NB4 (cell line): Measurements from ENCODE around the gene PLAGL1.

Experiments
- DNase-seq: peaks from one replicate; pipeline ENCODE4 v3.0.0; 2010; ENCODE audit warnings: low read depth
- H3K4me3 ChIP-seq: one replicate; pipeline ENCODE4 v1.5.1; 2011; ENCODE audit warnings: mild to moderate bottlenecking, low read depth, low read length, moderate library complexity
- CTCF ChIP-seq: IDR thresholded peaks from one replicate; pipeline ENCODE4 v1.5.1; 2012; ENCODE audit warnings: low read depth, low read length
- MAX ChIP-seq: IDR thresholded peaks from 2 replicates; pipeline ENCODE4 v1.6.1; 2011; ENCODE audit warnings: low read depth, low read length
- MYC ChIP-seq: IDR thresholded peaks from 2 replicates; pipeline ENCODE4 v1.6.1; 2011; ENCODE audit warnings: low read depth, low read length
- POLR2A ChIP-seq: IDR thresholded peaks from 2 replicates; pipeline ENCODE4 v1.6.1; 2011; ENCODE audit warnings: mild to moderate bottlenecking; ENCODE audit not compliant: insufficient read length; ENCODE audit errors: extremely low read depth

Gene PLAGL1

GRCh38 chr6:143959927-143960326 lies 48.1 kb downstream of the PLAGL1 start:
- TF ChIP-seq MAX (no peak), MYC (no peak), CTCF (no peak), POLR2A (no peak)
- no peak overlapping the region for H3K4me3 ChIP-seq
- no peak for DNase-seq

- H3K4me3 ChIP-seq, result no peak overlapping the region
- no peak for DNase-seq
- TF ChIP-seq MYC, result no peak
- TF ChIP-seq CTCF, result no peak
- no peak for TF ChIP-seq MAX
- no peak for TF ChIP-seq POLR2A
These were observed 49.1 kb downstream of the PLAGL1 start for GRCh38 chr6:143958839-143959399.

- no peak for DNase-seq
- no peak overlapping the region for H3K4me3 ChIP-seq
- TF ChIP-seq MYC, result no peak
- TF ChIP-seq POLR2A, result no peak
- TF ChIP-seq CTCF, result no peak
- TF ChIP-seq MAX, result no peak
These were observed 50.3 kb downstream of the PLAGL1 start for GRCh38 chr6:143957679-143958274.

- H3K4me3 ChIP-seq, result no peak overlapping the region
- DNase-seq, result no peak
- TF ChIP-seq POLR2A (no peak), MAX (no peak), CTCF (no peak), MYC (no peak)
These were observed 52.1 kb downstream of the PLAGL1 start for GRCh38 chr6:143955971-143956370.

- TF ChIP-seq POLR2A, result no peak
- peak; percentile 3 for TF ChIP-seq CTCF
- TF ChIP-seq MYC, result no peak
- no peak for TF ChIP-seq MAX
- H3K4me3 ChIP-seq, result no peak overlapping the region
- no peak for DNase-seq
These were observed 54.1 kb downstream of the PLAGL1 start for GRCh38 chr6:143953922-143954321.
